ENCODE results near the gene MLPH. TPM values are rescaled to one million over a fixed set of nuclear protein-coding genes. Genes with fewer than 3 reads are reported as not detected.

The MLPH gene
- total and polyA plus RNA-seq, 2 of the 4 experiments (the other 2 are of a cell fraction), result 13.8 to 21.6 TPM

DNA sequence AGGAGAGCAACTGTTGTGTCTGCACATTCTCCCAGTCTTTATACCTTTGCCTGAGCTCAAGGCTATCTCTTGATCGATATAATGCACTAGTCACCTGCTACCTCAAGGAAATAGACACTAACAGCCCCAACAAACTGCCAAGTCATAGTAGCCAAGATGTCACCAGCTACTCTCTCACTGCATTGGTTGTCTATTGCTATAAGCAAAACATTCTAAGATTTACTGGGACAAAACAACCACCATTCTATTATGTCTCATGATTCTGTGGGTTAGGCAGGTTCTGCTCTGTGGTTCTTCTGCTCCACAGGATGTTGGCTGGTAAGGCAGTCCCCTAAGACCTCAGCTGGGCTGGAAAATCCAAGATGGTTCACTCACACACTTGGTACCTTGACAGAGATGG, 28.5 kb upstream of the MLPH start:
- peak overlapping the region; percentile 50 for H3K14ac ChIP-seq (replicated peaks; ENCODE audit: low read depth, low read length)
- BruUV-seq (replicated peaks), result no TSS peak
- H4K8ac ChIP-seq (ENCODE audit: low read depth in 2 of 2, low read length in 2 of 2), result no peak overlapping the region; a peak in 1 of 4 replicates
- no peak overlapping the region for H3K56ac ChIP-seq (ENCODE audit: extremely low read depth, insufficient read depth, low read length)
- no peaks in the 10 kb centered on the region for H3K27me3 ChIP-seq (ENCODE audit: control insufficient read depth, insufficient read depth, low read length)
- in situ Hi-C loops (cut with MboI; ENCODE audit: low sequenced_read_pairs) (no loop called here), intact Hi-C loops (cut with micrococcal nuclease) (no loop called here), dilution Hi-C loops (cut with HindIII; ENCODE audit: low sequenced_read_pairs, unreplicated experiment) (no loop called here)
- ChIA-PET POLR2A (ENCODE audit: unreplicated experiment) (no interaction called here), CTCF (interaction anchor here (0.7 to 0.9 kb wide), 2 partner anchors 37 to 44 kb away, joined by 4 to 5 read pairs; partner anchors contain the start of gene COL6A3)
- no peak for ATAC-seq (ENCODE audit: low read depth)
- H3K79me1 ChIP-seq (ENCODE audit: low read depth in 1 of 2, low read length in 2 of 2), result peaks cover 6 to 27% of the 10 kb centered on the region in 2 experiments; a peak in 3 of 4 replicates
- H2AK9ac ChIP-seq (replicated peaks; ENCODE audit: low read depth, low read length, poor library complexity), result no peak overlapping the region
- H4K20me1 ChIP-seq (ENCODE audit: insufficient read depth, low read length), result no peaks in the 10 kb centered on the region
- DNase-seq, result no peak
- peak overlapping the region; percentile 98 for H2BK120ac ChIP-seq (ENCODE audit: low read depth, low read length)
- H3K23ac ChIP-seq (ENCODE audit: low read depth, low read length), result peak overlapping the region; percentile 36; the same call in 1 of the 2 replicates
- no peak overlapping the region for H2AFZ ChIP-seq (replicated peaks; ENCODE audit: low read length, poor library complexity)
- H3K9me1 ChIP-seq (ENCODE audit: insufficient read depth, low read length), result peaks cover 28% of the 10 kb centered on the region
- peak overlapping the region; percentile 34 for H3K18ac ChIP-seq (ENCODE audit: low read depth, low read length)
- peak overlapping the region; percentile 79 for H4K91ac ChIP-seq (ENCODE audit: insufficient read depth, low read depth, low read length)
- no peaks in the 10 kb centered on the region for H3K9me3 ChIP-seq (ENCODE audit: control insufficient read depth, insufficient read depth, low read length)
- H4K5ac ChIP-seq (ENCODE audit: low read depth, low read length), result no peak overlapping the region
- no peak overlapping the region for H3K27ac ChIP-seq (ENCODE audit: insufficient read depth, low read length)
- no peaks in the 10 kb centered on the region for H3K36me3 ChIP-seq (ENCODE audit: control insufficient read depth, insufficient read depth, low read length)
- TF ChIP-seq, protein P1, sequence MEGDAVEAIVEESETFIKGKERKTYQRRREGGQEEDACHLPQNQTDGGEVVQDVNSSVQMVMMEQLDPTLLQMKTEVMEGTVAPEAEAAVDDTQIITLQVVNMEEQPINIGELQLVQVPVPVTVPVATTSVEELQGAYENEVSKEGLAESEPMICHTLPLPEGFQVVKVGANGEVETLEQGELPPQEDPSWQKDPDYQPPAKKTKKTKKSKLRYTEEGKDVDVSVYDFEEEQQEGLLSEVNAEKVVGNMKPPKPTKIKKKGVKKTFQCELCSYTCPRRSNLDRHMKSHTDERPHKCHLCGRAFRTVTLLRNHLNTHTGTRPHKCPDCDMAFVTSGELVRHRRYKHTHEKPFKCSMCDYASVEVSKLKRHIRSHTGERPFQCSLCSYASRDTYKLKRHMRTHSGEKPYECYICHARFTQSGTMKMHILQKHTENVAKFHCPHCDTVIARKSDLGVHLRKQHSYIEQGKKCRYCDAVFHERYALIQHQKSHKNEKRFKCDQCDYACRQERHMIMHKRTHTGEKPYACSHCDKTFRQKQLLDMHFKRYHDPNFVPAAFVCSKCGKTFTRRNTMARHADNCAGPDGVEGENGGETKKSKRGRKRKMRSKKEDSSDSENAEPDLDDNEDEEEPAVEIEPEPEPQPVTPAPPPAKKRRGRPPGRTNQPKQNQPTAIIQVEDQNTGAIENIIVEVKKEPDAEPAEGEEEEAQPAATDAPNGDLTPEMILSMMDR (conservative IDR thresholded peaks at IDR 0.05; ENCODE audit: low read depth, low read length), result no peak
- no peak for TF ChIP-seq MXI1 (IDR thresholded peaks at IDR 0.05; ENCODE audit: borderline replicate concordance, low read depth, low read length)
- peak; percentile 40; the same call in 1 of the 2 replicates for TF ChIP-seq NFE2L2 (IDR thresholded peaks at IDR 0.05; ENCODE audit: low read depth, low read length)
- H3K4me3 ChIP-seq (ENCODE audit: insufficient read depth, low read depth, low read length), result no peak overlapping the region
- WGBS, 2 experiments (ENCODE audit: extremely low coverage in 2 of 2, insufficient read length in 1 of 2), result no CpG with 5 or more reads among the region's 1 CpG
- H2BK20ac ChIP-seq (ENCODE audit: low read depth, low read length), result peak overlapping the region; percentile 94
- peak overlapping the region; percentile 96 for H2BK15ac ChIP-seq (ENCODE audit: low read depth, low read length)
- H3K4me2 ChIP-seq (ENCODE audit: low read depth, low read length), result no peak overlapping the region
- H3K9ac ChIP-seq (ENCODE audit: low read depth, low read length), result no peak overlapping the region
- peak overlapping the region; percentile 86 for H3K4ac ChIP-seq (ENCODE audit: low read depth, low read length)
- no peak overlapping the region for H2BK5ac ChIP-seq (ENCODE audit: low read depth, low read length, poor library complexity, severe bottlenecking)
- peaks cover 15% of the 10 kb centered on the region for H3K4me1 ChIP-seq (ENCODE audit: control insufficient read depth, insufficient read depth, low read length)
- peak overlapping the region; percentile 99 for H2AK5ac ChIP-seq (ENCODE audit: low read depth, low read length)

Measured in IMR-90 (cell line).